ENCODE measurements around the gene ATP13A1.

Gene ATP13A1

GRCh38 chr19:19637523-19638251 is 25.8 kb downstream of the ATP13A1 start:
- ATAC-seq: no peak
- no peak for TF ChIP-seq GLIS3 (CRISPR knock-in tag; IDR thresholded peaks at IDR 0.05)
- no peak for TF ChIP-seq ZC3H10 (CRISPR knock-in tag; IDR thresholded peaks at IDR 0.05)
- no peak for TF ChIP-seq ZNF8 (CRISPR knock-in tag; IDR thresholded peaks at IDR 0.05)
- TF ChIP-seq ZNF565 (CRISPR knock-in tag; conservative IDR thresholded peaks at IDR 0.05; ENCODE audit: low read depth): no peak
- no peak for TF ChIP-seq BACH2 (CRISPR knock-in tag; IDR thresholded peaks at IDR 0.05; ENCODE audit: borderline replicate concordance)
- no peak for TF ChIP-seq TCF4 (CRISPR knock-in tag; IDR thresholded peaks at IDR 0.05; ENCODE audit: borderline replicate concordance)
- no peak for TF ChIP-seq CSDC2 (CRISPR knock-in tag; IDR thresholded peaks at IDR 0.05)
- TF ChIP-seq ISL1 (CRISPR knock-in tag; IDR thresholded peaks at IDR 0.05): no peak
- TF ChIP-seq, protein P1, sequence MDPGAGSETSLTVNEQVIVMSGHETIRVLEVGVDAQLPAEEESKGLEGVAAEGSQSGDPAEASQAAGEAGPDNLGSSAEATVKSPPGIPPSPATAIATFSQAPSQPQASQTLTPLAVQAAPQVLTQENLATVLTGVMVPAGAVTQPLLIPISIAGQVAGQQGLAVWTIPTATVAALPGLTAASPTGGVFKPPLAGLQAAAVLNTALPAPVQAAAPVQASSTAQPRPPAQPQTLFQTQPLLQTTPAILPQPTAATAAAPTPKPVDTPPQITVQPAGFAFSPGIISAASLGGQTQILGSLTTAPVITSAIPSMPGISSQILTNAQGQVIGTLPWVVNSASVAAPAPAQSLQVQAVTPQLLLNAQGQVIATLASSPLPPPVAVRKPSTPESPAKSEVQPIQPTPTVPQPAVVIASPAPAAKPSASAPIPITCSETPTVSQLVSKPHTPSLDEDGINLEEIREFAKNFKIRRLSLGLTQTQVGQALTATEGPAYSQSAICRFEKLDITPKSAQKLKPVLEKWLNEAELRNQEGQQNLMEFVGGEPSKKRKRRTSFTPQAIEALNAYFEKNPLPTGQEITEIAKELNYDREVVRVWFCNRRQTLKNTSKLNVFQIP (CRISPR knock-in tag; IDR thresholded peaks at IDR 0.05; ENCODE audit: borderline replicate concordance, low read depth): no peak
- TF ChIP-seq, protein P2, sequence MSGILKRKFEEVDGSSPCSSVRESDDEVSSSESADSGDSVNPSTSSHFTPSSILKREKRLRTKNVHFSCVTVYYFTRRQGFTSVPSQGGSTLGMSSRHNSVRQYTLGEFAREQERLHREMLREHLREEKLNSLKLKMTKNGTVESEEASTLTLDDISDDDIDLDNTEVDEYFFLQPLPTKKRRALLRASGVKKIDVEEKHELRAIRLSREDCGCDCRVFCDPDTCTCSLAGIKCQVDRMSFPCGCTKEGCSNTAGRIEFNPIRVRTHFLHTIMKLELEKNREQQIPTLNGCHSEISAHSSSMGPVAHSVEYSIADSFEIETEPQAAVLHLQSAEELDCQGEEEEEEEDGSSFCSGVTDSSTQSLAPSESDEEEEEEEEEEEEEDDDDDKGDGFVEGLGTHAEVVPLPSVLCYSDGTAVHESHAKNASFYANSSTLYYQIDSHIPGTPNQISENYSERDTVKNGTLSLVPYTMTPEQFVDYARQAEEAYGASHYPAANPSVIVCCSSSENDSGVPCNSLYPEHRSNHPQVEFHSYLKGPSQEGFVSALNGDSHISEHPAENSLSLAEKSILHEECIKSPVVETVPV (CRISPR knock-in tag; IDR thresholded peaks at IDR 0.05): no peak
- TF ChIP-seq ZNF70 (CRISPR knock-in tag; IDR thresholded peaks at IDR 0.05): no peak
- no peak for TF ChIP-seq RARB (CRISPR knock-in tag; IDR thresholded peaks at IDR 0.05)
- TF ChIP-seq TSHZ2 (CRISPR knock-in tag; IDR thresholded peaks at IDR 0.05): no peak
- TF ChIP-seq TOX (CRISPR knock-in tag; IDR thresholded peaks at IDR 0.05; ENCODE audit: borderline replicate concordance): no peak
- no peak for TF ChIP-seq PPARA (CRISPR knock-in tag; IDR thresholded peaks at IDR 0.05; ENCODE audit: borderline replicate concordance)
- no peak for TF ChIP-seq PATZ1 (CRISPR knock-in tag; IDR thresholded peaks at IDR 0.05; ENCODE audit: borderline replicate concordance)
- TF ChIP-seq CREB5 (CRISPR knock-in tag; IDR thresholded peaks at IDR 0.05; ENCODE audit: low read depth): no peak
- no peak for TF ChIP-seq ZFP30 (CRISPR knock-in tag; IDR thresholded peaks at IDR 0.05)

- no peak for ATAC-seq
- TF ChIP-seq SNAI2 (CRISPR knock-in tag; IDR thresholded peaks at IDR 0.05) (no peak), ARNTL (CRISPR knock-in tag; IDR thresholded peaks at IDR 0.05; ENCODE audit: borderline replicate concordance, low read depth) (no peak), GLIS3 (CRISPR knock-in tag; IDR thresholded peaks at IDR 0.05) (no peak), ESRRG (CRISPR knock-in tag; IDR thresholded peaks at IDR 0.05) (no peak), ZNF8 (CRISPR knock-in tag; IDR thresholded peaks at IDR 0.05) (no peak), ZNF565 (CRISPR knock-in tag; conservative IDR thresholded peaks at IDR 0.05; ENCODE audit: low read depth) (no peak), ZFP3 (CRISPR knock-in tag; IDR thresholded peaks at IDR 0.05) (no peak), BACH2 (CRISPR knock-in tag; IDR thresholded peaks at IDR 0.05; ENCODE audit: borderline replicate concordance) (no peak), ZNF70 (CRISPR knock-in tag; IDR thresholded peaks at IDR 0.05) (no peak), PATZ1 (CRISPR knock-in tag; IDR thresholded peaks at IDR 0.05; ENCODE audit: borderline replicate concordance) (no peak), TCF4 (CRISPR knock-in tag; IDR thresholded peaks at IDR 0.05; ENCODE audit: borderline replicate concordance) (no peak), ISL1 (CRISPR knock-in tag; IDR thresholded peaks at IDR 0.05) (no peak), TSHZ2 (CRISPR knock-in tag; IDR thresholded peaks at IDR 0.05) (no peak)
- TF ChIP-seq, protein P2 (CRISPR knock-in tag; IDR thresholded peaks at IDR 0.05): no peak
These were observed 26.3 kb downstream of the ATP13A1 start for GRCh38 chr19:19637186-19637522.
